HEK293T (cell line): ENCODE data around the gene TEPSIN.

Experiments used
- ARNT ChIP-seq: fragments of 450-650 bp; IDR thresholded peaks from 2 replicates; pipeline ENCODE4 v1.6.1; 2017; ENCODE audit warnings: mild to moderate bottlenecking
- BHLHE40 ChIP-seq: fragments of 450-650 bp; IDR thresholded peaks from 2 replicates; pipeline ENCODE4 v1.6.1; 2016; ENCODE audit warnings: mild to moderate bottlenecking, moderate library complexity, borderline replicate concordance
- CTBP1 ChIP-seq: fragments of 450-650 bp; IDR thresholded peaks from 2 replicates; pipeline ENCODE4 v1.6.1; 2016; ENCODE audit warnings: borderline replicate concordance
- ELF4 ChIP-seq: fragments of 450-650 bp; IDR thresholded peaks from 2 replicates; pipeline ENCODE4 v1.6.1; 2017; ENCODE audit warnings: antibody characterized with exemption
- FOXA1 ChIP-seq: fragments of 450-650 bp; IDR thresholded peaks from 2 replicates; pipeline ENCODE4 v1.6.1; 2016; ENCODE audit warnings: mild to moderate bottlenecking
- FOXK2 ChIP-seq: fragments of 450-650 bp; IDR thresholded peaks from 2 replicates; pipeline ENCODE4 v1.6.1; 2016; ENCODE audit warnings: mild to moderate bottlenecking
- FOXM1 ChIP-seq: fragments of 450-650 bp; IDR thresholded peaks from 2 replicates; pipeline ENCODE4 v1.6.1; 2017; ENCODE audit warnings: mild to moderate bottlenecking, borderline replicate concordance
- HDGF ChIP-seq: fragments of 450-650 bp; IDR thresholded peaks from 2 replicates; pipeline ENCODE4 v1.6.1; 2017; ENCODE audit warnings: antibody characterized with exemption, borderline replicate concordance
- LEF1 ChIP-seq: fragments of 450-650 bp; IDR thresholded peaks from 2 replicates; pipeline ENCODE4 v1.6.1; 2017; ENCODE audit warnings: mild to moderate bottlenecking, borderline replicate concordance
- NFRKB ChIP-seq: fragments of 450-650 bp; IDR thresholded peaks from 2 replicates; pipeline ENCODE4 v1.6.1; 2016; ENCODE audit warnings: mild to moderate bottlenecking, moderate library complexity
- SP1 ChIP-seq: fragments of 450-650 bp; IDR thresholded peaks from 2 replicates; pipeline ENCODE4 v1.6.1; 2017
- SUZ12 ChIP-seq: fragments of 450-650 bp; IDR thresholded peaks from 2 replicates; pipeline ENCODE4 v1.6.1; 2016; ENCODE audit warnings: mild to moderate bottlenecking
- TF ChIP-seq, protein P1 (sequence below): fragments of 450-650 bp; IDR thresholded peaks from 2 replicates; pipeline ENCODE4 v1.6.1; 2016

DNA sequence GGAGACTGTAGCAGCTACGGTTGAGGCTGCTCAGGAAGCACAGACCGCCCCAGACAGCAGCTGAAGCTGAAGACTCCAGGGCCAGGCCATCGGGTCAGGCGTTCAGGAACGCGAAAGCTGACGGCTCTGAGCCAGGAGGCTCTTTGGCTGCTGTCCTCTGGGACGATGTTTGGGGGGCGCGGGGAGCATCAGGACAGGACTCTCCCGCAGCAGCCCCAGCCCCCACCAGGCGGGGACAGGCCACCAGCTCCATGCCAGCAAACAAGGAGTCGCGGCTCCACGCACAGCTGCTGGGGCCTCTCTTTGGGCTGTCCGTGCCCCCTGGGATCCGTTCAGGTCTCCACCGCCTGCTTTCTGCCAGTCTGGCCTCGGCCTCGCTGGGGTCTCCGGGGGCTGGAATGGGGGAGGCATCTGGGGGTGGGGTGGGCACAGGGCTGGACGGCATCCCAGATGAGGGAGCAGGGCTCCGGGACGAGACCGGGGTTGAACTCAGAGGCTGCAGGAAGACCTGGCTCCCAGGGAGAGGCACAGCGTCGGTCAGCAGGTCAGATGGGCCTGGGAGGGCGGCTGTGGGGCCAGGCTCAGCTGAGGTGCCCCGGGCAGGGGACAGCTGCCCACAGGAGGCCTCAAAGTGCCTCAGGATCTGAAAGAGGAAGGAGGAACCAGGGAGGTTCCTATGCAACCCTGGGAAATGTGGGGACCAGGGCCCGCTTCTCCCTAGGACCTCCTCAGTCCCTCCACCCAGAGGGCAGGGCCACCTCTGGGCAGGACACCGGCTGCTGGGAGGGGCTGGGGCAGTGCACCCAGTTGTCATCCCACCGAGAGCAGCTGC is 9.8 kb downstream of the TEPSIN start:
- no peak for TF ChIP-seq ELF4
- no peak for TF ChIP-seq SP1
- TF ChIP-seq SUZ12 = no peak
- TF ChIP-seq, protein P1, sequence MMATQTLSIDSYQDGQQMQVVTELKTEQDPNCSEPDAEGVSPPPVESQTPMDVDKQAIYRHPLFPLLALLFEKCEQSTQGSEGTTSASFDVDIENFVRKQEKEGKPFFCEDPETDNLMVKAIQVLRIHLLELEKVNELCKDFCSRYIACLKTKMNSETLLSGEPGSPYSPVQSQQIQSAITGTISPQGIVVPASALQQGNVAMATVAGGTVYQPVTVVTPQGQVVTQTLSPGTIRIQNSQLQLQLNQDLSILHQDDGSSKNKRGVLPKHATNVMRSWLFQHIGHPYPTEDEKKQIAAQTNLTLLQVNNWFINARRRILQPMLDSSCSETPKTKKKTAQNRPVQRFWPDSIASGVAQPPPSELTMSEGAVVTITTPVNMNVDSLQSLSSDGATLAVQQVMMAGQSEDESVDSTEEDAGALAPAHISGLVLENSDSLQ = no peak
- TF ChIP-seq FOXM1 = no peak
- TF ChIP-seq LEF1 = no peak
- TF ChIP-seq BHLHE40 = no peak
- no peak for TF ChIP-seq FOXK2
- TF ChIP-seq ARNT = no peak
- TF ChIP-seq CTBP1 = no peak
- no peak for TF ChIP-seq HDGF
- no peak for TF ChIP-seq FOXA1
- no peak for TF ChIP-seq NFRKB
